Activated B cell treated with CpG ODN at 0.5 μM for 24 hours (primary cell): ENCODE data around the gene SVEP1. TPM values are rescaled to one million over a fixed set of nuclear protein-coding genes. Genes with fewer than 3 reads are reported as not detected.

Experiments
- ATAC-seq: fragments of 200-7000 bp; cut with Tn5 transposase; one replicate; pipeline ENCODE4 v1.10.0; 2021; ENCODE audit warnings: low read depth, mild to moderate bottlenecking, moderate library complexity
- CTCF ChIA-PET: fragments of 350-600 bp; sonication (Branson Sonifier 250); formaldehyde crosslinking; loops from one replicate; lab custom pipeline; 2021; ENCODE audit warnings: antibody characterized with exemption; lab: Charles Lee
- POLR2A ChIA-PET: fragments of 350-600 bp; sonication (Branson Sonifier 250); formaldehyde crosslinking; loops from one replicate; lab custom pipeline; 2021; ENCODE audit warnings: antibody characterized with exemption; lab: Charles Lee
- DNase-seq: peaks from one replicate; pipeline ENCODE4 v3.0.0; 2022
- H3K27ac Mint-ChIP-seq: one replicate; pipeline ENCODE4 v1.8.0; 2020; ENCODE audit warnings: mixed read lengths
- H3K27me3 Mint-ChIP-seq: one replicate; pipeline ENCODE4 v1.8.0; 2021; ENCODE audit warnings: mixed read lengths
- H3K36me3 Mint-ChIP-seq: one replicate; pipeline ENCODE4 v1.8.0; 2021; ENCODE audit warnings: low read depth, mixed read lengths
- H3K4me1 Mint-ChIP-seq: one replicate; pipeline ENCODE4 v1.8.0; 2021; ENCODE audit warnings: mixed read lengths
- H3K4me3 Mint-ChIP-seq: one replicate; pipeline ENCODE4 v1.8.0; 2020; ENCODE audit warnings: mild to moderate bottlenecking, mixed read lengths
- H3K9me3 Mint-ChIP-seq: one replicate; pipeline ENCODE4 v1.8.0; 2020; ENCODE audit warnings: mixed read lengths
- intact Hi-C: fragments of 100-400 bp; cut with micrococcal nuclease; formaldehyde crosslinking; loops from one replicate; pipeline ENCODE4 v1.15.1; 2024
- total RNA-seq: library from RNA; stranded (reverse); gene quantifications from 2 replicates; pipeline ENCODE4 v1.2.3, GENCODE V29; 2022
- TF ChIP-seq, protein P1 (sequence below): fragments of 200-600 bp; IDR thresholded peaks from one replicate; pipeline ENCODE4 v1.8.0; 2022; ENCODE audit warnings: antibody characterized with exemption, mild to moderate bottlenecking

SVEP1 gene
- total RNA-seq, 1 donor from 2014 or later: not detected

DNA sequence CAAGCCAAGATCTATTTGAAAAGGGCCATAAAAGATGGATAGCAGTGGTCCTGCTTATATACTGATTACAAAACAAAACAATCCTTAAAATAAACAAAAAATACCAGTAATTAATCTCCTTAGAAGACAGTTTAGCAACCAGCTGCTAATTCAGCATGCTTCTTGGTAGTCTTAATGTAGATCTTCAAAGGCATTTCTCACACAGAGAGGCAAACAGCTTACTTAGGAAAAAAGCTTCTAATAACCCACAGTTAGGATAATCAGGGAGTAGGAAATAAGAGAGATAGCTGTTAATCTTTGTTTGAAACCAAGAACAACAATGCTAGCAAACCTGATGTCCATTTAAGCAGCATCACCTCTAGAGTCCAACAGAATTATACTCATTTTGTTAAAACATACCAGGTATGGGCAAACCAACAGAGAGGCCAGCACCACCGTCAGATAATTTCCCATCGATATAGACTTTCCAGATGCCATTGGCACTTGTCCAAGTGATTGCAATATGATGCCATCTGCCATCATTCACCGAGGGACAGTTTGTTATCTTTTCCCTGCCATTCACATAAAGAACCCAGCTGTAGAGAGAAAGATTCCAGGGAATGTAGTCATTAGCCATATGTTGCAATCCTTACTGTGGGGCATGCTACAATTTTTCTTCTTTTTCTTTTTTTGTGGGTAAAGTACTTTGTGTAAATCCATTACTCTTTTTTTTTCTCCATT is 136.2 kb downstream of the SVEP1 start:
- ATAC-seq (no peak), DNase-seq (no peak)
- CTCF ChIA-PET: interaction anchor here (0.7 kb wide), 1 partner anchor 896 kb away, joined by 3 read pairs; no protein-coding TSS in a partner anchor
- no peak overlapping the region for H3K4me3 Mint-ChIP-seq
- H3K36me3 Mint-ChIP-seq: no peaks in the 10 kb centered on the region
- POLR2A ChIA-PET: no interaction called here
- intact Hi-C loops: no loop called here
- H3K9me3 Mint-ChIP-seq: peaks cover 4% of the 10 kb centered on the region
- TF ChIP-seq, protein P1, sequence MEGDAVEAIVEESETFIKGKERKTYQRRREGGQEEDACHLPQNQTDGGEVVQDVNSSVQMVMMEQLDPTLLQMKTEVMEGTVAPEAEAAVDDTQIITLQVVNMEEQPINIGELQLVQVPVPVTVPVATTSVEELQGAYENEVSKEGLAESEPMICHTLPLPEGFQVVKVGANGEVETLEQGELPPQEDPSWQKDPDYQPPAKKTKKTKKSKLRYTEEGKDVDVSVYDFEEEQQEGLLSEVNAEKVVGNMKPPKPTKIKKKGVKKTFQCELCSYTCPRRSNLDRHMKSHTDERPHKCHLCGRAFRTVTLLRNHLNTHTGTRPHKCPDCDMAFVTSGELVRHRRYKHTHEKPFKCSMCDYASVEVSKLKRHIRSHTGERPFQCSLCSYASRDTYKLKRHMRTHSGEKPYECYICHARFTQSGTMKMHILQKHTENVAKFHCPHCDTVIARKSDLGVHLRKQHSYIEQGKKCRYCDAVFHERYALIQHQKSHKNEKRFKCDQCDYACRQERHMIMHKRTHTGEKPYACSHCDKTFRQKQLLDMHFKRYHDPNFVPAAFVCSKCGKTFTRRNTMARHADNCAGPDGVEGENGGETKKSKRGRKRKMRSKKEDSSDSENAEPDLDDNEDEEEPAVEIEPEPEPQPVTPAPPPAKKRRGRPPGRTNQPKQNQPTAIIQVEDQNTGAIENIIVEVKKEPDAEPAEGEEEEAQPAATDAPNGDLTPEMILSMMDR: no peak
- H3K27me3 Mint-ChIP-seq: peaks cover 2% of the 10 kb centered on the region
- H3K27ac Mint-ChIP-seq: no peak overlapping the region
- no peaks in the 10 kb centered on the region for H3K4me1 Mint-ChIP-seq

DNA sequence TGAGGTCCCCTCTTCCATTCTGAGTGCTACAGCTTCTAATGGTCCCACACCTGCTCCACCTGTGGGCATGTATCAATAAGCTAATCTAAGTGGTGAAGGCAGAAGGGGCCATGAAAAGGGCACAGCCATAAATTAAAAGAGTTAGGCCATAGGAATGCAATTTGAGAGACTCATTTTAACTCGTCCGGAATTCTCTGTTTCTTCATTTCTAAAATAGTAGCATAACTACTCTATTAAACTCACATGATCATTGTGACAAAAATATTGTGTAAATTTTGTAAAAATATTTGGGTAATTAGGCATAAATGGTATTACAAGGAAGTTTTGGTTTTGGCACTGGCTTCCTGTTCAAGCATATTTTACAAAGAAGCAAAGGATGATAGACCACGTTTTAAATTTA is 138.7 kb downstream of the SVEP1 start:
- CTCF ChIA-PET: no interaction called here
- POLR2A ChIA-PET: no interaction called here
- H3K27ac Mint-ChIP-seq: no peak overlapping the region
- ATAC-seq (no peak), DNase-seq (no peak)
- H3K9me3 Mint-ChIP-seq: no peaks in the 10 kb centered on the region
- H3K36me3 Mint-ChIP-seq: no peaks in the 10 kb centered on the region
- TF ChIP-seq, protein P1: no peak
- peaks cover 2% of the 10 kb centered on the region for H3K27me3 Mint-ChIP-seq
- intact Hi-C loops: no loop called here
- H3K4me3 Mint-ChIP-seq: no peak overlapping the region
- no peaks in the 10 kb centered on the region for H3K4me1 Mint-ChIP-seq

DNA sequence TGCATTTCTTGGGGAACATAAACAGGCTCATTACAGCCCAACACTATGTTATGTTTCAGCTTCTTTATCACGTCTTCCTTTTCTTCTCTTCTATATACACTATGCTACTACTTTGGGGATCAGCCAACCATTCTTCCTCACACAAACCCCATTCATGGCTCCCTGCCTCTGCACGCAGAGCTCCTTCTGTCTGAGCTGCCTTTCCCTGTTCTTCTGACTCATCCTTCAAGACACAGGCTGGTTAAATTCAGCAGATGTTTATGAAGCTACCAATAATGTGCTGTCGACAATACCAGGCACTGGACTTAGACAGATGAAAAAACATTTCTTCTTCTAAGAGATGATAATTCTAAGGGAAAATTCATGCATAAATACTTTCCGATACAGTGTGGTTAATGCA is 139.4 kb downstream of the SVEP1 start:
- Mint-ChIP-seq H3K4me1 (no peaks in the 10 kb centered on the region), H3K4me3 (no peak overlapping the region), H3K36me3 (no peaks in the 10 kb centered on the region), H3K9me3 (no peaks in the 10 kb centered on the region), H3K27me3 (peaks cover 2% of the 10 kb centered on the region), H3K27ac (no peak overlapping the region)
- POLR2A ChIA-PET: no interaction called here
- DNase-seq: no peak
- intact Hi-C loops: no loop called here
- ATAC-seq: no peak
- CTCF ChIA-PET: no interaction called here
- TF ChIP-seq, protein P1: no peak

DNA sequence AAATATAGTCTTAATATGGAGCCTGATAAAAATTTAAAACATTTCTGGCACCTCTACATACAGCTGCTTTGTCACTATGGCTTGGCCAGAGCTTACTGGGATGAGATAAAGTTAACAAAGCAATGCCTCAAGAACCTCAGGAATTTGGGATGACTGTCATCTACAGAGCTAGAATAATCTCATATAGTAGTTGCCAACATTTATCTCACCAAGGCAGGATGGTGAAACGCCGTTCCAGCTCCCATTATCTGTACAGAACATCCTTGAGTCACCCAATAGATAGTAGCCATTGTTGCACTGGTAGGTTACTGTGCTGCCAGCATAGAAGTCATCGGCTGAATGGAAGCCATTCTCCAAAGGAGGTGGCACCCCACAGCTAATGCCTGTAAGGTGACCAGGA is 147.3 kb downstream of the SVEP1 start:
- intact Hi-C loops: no loop called here
- H3K4me1 Mint-ChIP-seq: no peaks in the 10 kb centered on the region
- no peaks in the 10 kb centered on the region for H3K9me3 Mint-ChIP-seq
- ChIA-PET POLR2A (no interaction called here), CTCF (no interaction called here)
- TF ChIP-seq, protein P1: no peak
- DNase-seq: no peak
- H3K36me3 Mint-ChIP-seq: no peaks in the 10 kb centered on the region
- no peak overlapping the region for H3K27ac Mint-ChIP-seq
- no peak overlapping the region for H3K4me3 Mint-ChIP-seq
- H3K27me3 Mint-ChIP-seq: peaks cover 2% of the 10 kb centered on the region
- no peak for ATAC-seq

DNA sequence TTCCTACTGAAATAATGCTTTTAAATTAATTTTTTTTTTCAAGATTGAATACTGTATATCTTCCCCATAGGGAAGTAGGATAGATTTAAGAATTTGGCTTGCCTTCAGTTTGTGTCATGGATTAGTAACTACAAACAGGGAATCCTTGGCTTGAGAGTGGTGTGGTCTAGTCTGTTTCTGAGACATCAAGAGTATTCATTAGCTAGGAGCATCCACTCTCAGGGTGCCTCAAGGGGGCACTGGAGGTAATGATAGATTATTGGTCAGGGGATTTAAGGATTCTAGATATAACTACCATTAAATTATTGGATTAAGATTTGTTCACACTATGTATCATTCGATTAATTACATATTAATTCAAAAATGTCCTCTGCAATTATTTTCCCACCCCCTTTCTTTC is 150.1 kb downstream of the SVEP1 start:
- intact Hi-C loops: loop anchor here (5.0 to 10.0 kb wide), 3 partner anchors 175 to 855 kb away; partner anchors contain the start of gene TXN
- H3K4me3 Mint-ChIP-seq: no peak overlapping the region
- POLR2A ChIA-PET: no interaction called here
- CTCF ChIA-PET: no interaction called here
- no peak overlapping the region for H3K27ac Mint-ChIP-seq
- H3K9me3 Mint-ChIP-seq: no peaks in the 10 kb centered on the region
- ATAC-seq (no peak), DNase-seq (no peak)
- TF ChIP-seq, protein P1: no peak
- H3K27me3 Mint-ChIP-seq: peaks cover 2% of the 10 kb centered on the region
- no peaks in the 10 kb centered on the region for H3K4me1 Mint-ChIP-seq
- H3K36me3 Mint-ChIP-seq: no peaks in the 10 kb centered on the region
